ENCODE results near the gene TNFRSF25.

DNA sequence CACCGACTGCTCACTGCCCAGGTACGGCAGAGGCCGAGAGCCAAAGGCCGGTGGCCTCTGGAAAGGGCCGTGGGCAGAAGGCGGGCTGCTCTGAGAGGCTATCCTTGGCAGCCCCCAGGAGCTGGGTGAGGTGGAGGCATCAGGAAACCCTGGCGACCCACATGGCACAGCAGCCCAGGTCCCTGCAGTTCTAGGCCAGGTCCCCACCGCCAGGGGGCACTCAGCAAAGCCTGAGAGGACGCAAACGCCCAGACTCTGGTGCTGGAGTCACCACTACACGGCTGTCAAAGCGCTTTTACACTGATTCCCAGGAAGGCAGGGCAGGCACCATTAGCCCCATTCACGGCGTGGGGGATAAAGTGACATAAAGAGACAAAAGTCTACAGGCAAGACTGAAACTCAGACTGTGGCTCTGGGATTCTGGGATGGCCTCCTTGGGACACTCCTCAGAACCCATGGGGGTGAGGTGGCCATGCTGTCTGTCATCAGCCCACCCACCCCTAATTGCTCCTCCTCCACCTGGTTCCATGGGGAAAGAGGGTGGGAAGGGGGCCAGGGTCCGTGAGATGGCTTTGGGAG is 20.5 kb upstream of the TNFRSF25 start:
- TF ChIP-seq CTCF (IDR thresholded peaks at IDR 0.05; ENCODE audit: insufficient read depth, low read length) (peak; percentile 83), GABPA (IDR thresholded peaks at IDR 0.05; ENCODE audit: low read depth) (no peak)
- TF ChIP-seq, protein P1, sequence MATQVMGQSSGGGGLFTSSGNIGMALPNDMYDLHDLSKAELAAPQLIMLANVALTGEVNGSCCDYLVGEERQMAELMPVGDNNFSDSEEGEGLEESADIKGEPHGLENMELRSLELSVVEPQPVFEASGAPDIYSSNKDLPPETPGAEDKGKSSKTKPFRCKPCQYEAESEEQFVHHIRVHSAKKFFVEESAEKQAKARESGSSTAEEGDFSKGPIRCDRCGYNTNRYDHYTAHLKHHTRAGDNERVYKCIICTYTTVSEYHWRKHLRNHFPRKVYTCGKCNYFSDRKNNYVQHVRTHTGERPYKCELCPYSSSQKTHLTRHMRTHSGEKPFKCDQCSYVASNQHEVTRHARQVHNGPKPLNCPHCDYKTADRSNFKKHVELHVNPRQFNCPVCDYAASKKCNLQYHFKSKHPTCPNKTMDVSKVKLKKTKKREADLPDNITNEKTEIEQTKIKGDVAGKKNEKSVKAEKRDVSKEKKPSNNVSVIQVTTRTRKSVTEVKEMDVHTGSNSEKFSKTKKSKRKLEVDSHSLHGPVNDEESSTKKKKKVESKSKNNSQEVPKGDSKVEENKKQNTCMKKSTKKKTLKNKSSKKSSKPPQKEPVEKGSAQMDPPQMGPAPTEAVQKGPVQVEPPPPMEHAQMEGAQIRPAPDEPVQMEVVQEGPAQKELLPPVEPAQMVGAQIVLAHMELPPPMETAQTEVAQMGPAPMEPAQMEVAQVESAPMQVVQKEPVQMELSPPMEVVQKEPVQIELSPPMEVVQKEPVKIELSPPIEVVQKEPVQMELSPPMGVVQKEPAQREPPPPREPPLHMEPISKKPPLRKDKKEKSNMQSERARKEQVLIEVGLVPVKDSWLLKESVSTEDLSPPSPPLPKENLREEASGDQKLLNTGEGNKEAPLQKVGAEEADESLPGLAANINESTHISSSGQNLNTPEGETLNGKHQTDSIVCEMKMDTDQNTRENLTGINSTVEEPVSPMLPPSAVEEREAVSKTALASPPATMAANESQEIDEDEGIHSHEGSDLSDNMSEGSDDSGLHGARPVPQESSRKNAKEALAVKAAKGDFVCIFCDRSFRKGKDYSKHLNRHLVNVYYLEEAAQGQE (IDR thresholded peaks at IDR 0.05; ENCODE audit: insufficient replicate concordance, low read depth), result no peak

Measured in HL-60 (cell line).